D721Med (cell line): ENCODE results near the gene TMED1.

Experiments
- DNase-seq: peaks from one replicate; pipeline ENCODE4 v3.0.0; 2011; ENCODE audit warnings: low spot score; ENCODE audit not compliant: insufficient read length
- FAIRE-seq: peaks from 2 replicates; lab custom pipeline; 2011; peaks lifted over from hg19 to GRCh38; lab: Jason Lieb, UNC
- TF ChIP-seq, protein P1 (sequence below): IDR thresholded peaks from 2 replicates; pipeline ENCODE4 v1.5.1; 2012; ENCODE audit warnings: mild to moderate bottlenecking, control low read depth; ENCODE audit not compliant: insufficient read depth; ENCODE audit errors: missing control alignments

TMED1 gene

DNA sequence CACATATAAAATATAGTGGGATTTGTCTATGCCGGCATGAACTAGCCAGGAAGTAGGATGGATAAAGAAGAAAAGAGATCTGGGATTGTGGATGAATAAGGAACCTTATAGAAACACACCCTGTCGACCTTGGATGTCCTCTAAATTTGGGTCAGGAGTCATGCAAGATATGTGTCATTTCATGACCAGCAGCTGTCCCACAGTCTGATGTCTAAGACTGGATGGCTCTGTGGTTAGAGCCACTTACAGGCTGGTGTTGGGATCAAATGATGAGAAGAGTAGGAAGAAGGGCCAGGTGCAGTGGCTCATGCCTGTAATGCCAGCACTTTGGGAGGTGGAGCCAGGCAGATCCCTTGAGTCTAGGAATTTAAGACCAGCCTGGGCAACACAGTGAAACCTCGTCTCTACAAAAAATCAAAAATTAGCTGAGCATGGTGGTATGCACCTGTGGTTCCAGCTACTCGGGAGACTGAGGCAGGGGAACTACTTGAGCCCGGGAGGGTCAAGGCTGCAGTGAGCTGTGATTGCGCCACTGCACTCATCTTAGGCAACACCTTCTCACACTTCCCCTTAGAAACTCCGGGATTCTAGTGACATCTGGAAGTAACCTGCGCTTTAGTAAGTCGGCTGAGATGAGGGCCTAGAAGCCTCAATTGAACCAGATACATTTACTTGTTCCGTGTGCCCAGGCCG, 30.8 kb downstream of the TMED1 start:
- TF ChIP-seq, protein P1, sequence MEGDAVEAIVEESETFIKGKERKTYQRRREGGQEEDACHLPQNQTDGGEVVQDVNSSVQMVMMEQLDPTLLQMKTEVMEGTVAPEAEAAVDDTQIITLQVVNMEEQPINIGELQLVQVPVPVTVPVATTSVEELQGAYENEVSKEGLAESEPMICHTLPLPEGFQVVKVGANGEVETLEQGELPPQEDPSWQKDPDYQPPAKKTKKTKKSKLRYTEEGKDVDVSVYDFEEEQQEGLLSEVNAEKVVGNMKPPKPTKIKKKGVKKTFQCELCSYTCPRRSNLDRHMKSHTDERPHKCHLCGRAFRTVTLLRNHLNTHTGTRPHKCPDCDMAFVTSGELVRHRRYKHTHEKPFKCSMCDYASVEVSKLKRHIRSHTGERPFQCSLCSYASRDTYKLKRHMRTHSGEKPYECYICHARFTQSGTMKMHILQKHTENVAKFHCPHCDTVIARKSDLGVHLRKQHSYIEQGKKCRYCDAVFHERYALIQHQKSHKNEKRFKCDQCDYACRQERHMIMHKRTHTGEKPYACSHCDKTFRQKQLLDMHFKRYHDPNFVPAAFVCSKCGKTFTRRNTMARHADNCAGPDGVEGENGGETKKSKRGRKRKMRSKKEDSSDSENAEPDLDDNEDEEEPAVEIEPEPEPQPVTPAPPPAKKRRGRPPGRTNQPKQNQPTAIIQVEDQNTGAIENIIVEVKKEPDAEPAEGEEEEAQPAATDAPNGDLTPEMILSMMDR: no peak

DNA sequence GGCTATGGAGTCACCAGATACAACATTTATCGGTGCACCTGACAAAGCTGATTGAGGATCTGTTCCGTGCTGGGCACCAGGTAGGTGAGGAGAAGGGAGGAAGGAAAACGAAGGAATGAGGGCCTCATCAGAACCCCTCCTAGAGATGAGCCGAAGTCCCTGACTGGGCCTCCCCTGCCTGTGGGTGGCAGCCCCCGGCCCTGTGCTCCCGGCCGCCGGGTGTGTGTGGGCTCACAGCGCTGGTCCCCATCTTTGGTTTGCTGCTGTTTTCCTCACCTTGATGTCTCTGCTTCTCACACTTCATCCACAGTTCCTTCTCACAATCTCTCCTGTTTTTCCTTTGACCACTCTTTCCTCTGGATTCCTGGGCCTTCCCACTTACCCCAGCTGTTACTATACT, 32.8 kb downstream of the TMED1 start:
- TF ChIP-seq, protein P1: no peak
- FAIRE-seq: no peak
- no peak for DNase-seq

More for the DNA sequence above, 30.8 kb downstream of the TMED1 start:
- FAIRE-seq (no peak), DNase-seq (no peak)

GRCh38 chr19:10802479-10802878, 33.5 kb downstream of the TMED1 start:
- FAIRE-seq (no peak), DNase-seq (no peak)
- TF ChIP-seq, protein P1: no peak

- FAIRE-seq: no peak
- TF ChIP-seq, protein P1: no peak
- DNase-seq: no peak
Observed at GRCh38 chr19:10800488-10800887, 35.5 kb downstream of the TMED1 start.

GRCh38 chr19:10797541-10798256, 38.3 kb downstream of the TMED1 start:
- TF ChIP-seq, protein P1: no peak
- FAIRE-seq (no peak), DNase-seq (no peak)

DNA sequence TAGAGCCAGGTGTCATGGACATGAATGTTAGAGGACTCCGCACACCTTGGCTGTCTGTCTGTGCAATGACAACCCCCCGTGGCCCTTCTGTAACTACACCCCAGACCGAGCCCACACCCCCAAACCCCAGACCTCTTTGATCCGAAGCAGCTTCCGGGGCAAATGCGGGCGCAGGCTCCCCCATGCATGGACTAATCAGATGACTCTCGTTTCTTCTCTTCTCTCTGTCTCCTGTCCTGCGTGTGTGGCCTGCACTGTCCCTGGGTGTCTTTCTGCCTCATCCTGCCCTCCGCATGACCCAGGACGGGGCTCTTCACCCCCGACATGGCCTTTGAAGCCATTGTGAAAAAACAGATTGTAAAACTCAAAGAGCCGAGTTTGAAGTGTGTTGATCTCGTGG, 38.9 kb downstream of the TMED1 start:
- TF ChIP-seq, protein P1: no peak
- no peak for DNase-seq
- no peak for FAIRE-seq

DNA sequence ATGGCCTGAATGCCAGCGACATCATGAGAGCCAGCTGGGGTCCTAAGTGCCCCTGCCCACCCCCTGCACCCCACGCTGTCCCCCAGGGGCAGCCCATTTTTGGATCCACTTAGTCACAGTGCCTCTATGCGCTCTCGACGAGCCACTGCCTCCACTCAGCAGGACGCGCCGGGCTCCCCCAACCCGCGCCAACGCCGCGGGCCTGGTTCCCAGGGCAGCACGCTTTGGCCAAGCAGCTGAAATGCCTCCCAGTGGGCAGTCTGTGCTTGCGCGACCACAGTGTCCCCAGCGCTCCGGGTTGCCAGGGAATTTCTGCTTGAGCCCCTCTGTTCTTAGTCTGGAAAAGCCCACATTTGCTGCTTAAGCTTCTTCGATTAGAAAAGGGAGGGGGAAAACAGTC, 39.4 kb downstream of the TMED1 start:
- TF ChIP-seq, protein P1: no peak
- FAIRE-seq (no peak), DNase-seq (no peak)
